Measurements from ENCODE around the gene ST13.

ST13 gene

GRCh38 chr22:40819599-40820140, 36.8 kb downstream of the ST13 start:
- Mint-ChIP-seq H3K9me3 (no peaks in the 10 kb centered on the region), H3K27me3 (no peaks in the 10 kb centered on the region), H3K36me3 (peaks cover 16 to 29% of the 10 kb centered on the region in 2 donors), H3K27ac (peak overlapping the region; percentile 95), H3K4me3 (peak overlapping the region; percentile 87 to 95), H3K4me1 (peaks cover 20 to 26% of the 10 kb centered on the region in 2 donors)
- DNase-seq (no peak), ATAC-seq (replicated peaks) (peak in 1 of 2 donors; percentile 16)

GRCh38 chr22:40818747-40819598, 37.5 kb downstream of the ST13 start, which contains the start of gene SLC25A17:
Gene SLC25A17, minus strand, starts transcription at chr22:40819346. Its CDS starts 98 bp downstream, at chr22:40819248.
- Mint-ChIP-seq H3K9me3 (no peaks in the 10 kb centered on the region), H3K27ac (peak within 1 kb of the TSS; percentile 95), H3K4me1 (peaks cover 23 to 26% of the 10 kb centered on the region in 2 donors), H3K27me3 (no peaks in the 10 kb centered on the region), H3K36me3 (peaks cover 19 to 35% of the 10 kb centered on the region in 2 donors), H3K4me3 (peak within 1 kb of the TSS; percentile 87 to 95)
- ATAC-seq (replicated peaks) (peak; percentile 91 to 93), DNase-seq (peak; percentile 69)

- no peaks in the 10 kb centered on the region for H3K9me3 Mint-ChIP-seq
- peaks cover 24 to 26% of the 10 kb centered on the region in 2 donors for H3K4me1 Mint-ChIP-seq
- H3K36me3 Mint-ChIP-seq: peaks cover 21 to 37% of the 10 kb centered on the region in 2 donors
- H3K27ac Mint-ChIP-seq: peak overlapping the region; percentile 95
- ATAC-seq (replicated peaks): no peak
- H3K27me3 Mint-ChIP-seq: no peaks in the 10 kb centered on the region
- peak overlapping the region; percentile 87 to 95 for H3K4me3 Mint-ChIP-seq
- no peak for DNase-seq
These were observed 38.2 kb downstream of the ST13 start for GRCh38 chr22:40818192-40818746.

GRCh38 chr22:40817737-40818136, 38.7 kb downstream of the ST13 start:
- H3K4me3 Mint-ChIP-seq: peak overlapping the region; percentile 87 to 95
- peak overlapping the region; percentile 95 for H3K27ac Mint-ChIP-seq
- H3K4me1 Mint-ChIP-seq: peaks cover 24 to 26% of the 10 kb centered on the region in 2 donors
- no peaks in the 10 kb centered on the region for H3K9me3 Mint-ChIP-seq
- no peak for ATAC-seq (replicated peaks)
- no peak for DNase-seq
- no peaks in the 10 kb centered on the region for H3K27me3 Mint-ChIP-seq
- peaks cover 21 to 36% of the 10 kb centered on the region in 2 donors for H3K36me3 Mint-ChIP-seq

GRCh38 chr22:40813912-40814315, 42.5 kb downstream of the ST13 start:
- Mint-ChIP-seq H3K27me3 (no peaks in the 10 kb centered on the region), H3K36me3 (peaks cover 26 to 45% of the 10 kb centered on the region in 2 donors), H3K4me3 (no peak overlapping the region), H3K9me3 (no peaks in the 10 kb centered on the region), H3K27ac (no peak overlapping the region), H3K4me1 (peaks cover 31 to 36% of the 10 kb centered on the region in 2 donors)
- no peak for DNase-seq
- no peak for ATAC-seq (replicated peaks)

- Mint-ChIP-seq H3K27me3 (no peaks in the 10 kb centered on the region), H3K4me1 (peaks cover 17 to 36% of the 10 kb centered on the region in 2 donors), H3K27ac (no peak overlapping the region), H3K4me3 (no peak overlapping the region), H3K9me3 (no peaks in the 10 kb centered on the region), H3K36me3 (peaks cover 12 to 40% of the 10 kb centered on the region in 2 donors)
- no peak for DNase-seq
- ATAC-seq (replicated peaks): no peak
These were observed 48.2 kb downstream of the ST13 start for GRCh38 chr22:40808018-40808841.

- Mint-ChIP-seq H3K4me3 (no peak overlapping the region), H3K4me1 (peaks cover 16 to 27% of the 10 kb centered on the region in 2 donors), H3K27me3 (no peaks in the 10 kb centered on the region), H3K36me3 (peaks cover 9 to 37% of the 10 kb centered on the region in 2 donors), H3K27ac (no peak overlapping the region), H3K9me3 (no peaks in the 10 kb centered on the region)
- ATAC-seq (replicated peaks) (no peak), DNase-seq (no peak)
These were observed 49.7 kb downstream of the ST13 start for GRCh38 chr22:40806711-40807110.

- H3K36me3 Mint-ChIP-seq: peaks cover 4 to 28% of the 10 kb centered on the region in 2 donors
- H3K4me3 Mint-ChIP-seq: no peak overlapping the region
- H3K9me3 Mint-ChIP-seq: no peaks in the 10 kb centered on the region
- ATAC-seq (replicated peaks): no peak
- no peak for DNase-seq
- no peak overlapping the region for H3K27ac Mint-ChIP-seq
- H3K4me1 Mint-ChIP-seq: peaks cover 11 to 17% of the 10 kb centered on the region in 2 donors
- H3K27me3 Mint-ChIP-seq: no peaks in the 10 kb centered on the region
These were observed 50.7 kb downstream of the ST13 start for GRCh38 chr22:40805699-40806203.

GRCh38 chr22:40805239-40805638, 51.2 kb downstream of the ST13 start:
- H3K4me3 Mint-ChIP-seq: no peak overlapping the region
- peaks cover 4 to 28% of the 10 kb centered on the region in 2 donors for H3K36me3 Mint-ChIP-seq
- ATAC-seq (replicated peaks): no peak
- peaks cover 11 to 16% of the 10 kb centered on the region in 2 donors for H3K4me1 Mint-ChIP-seq
- DNase-seq: no peak
- no peaks in the 10 kb centered on the region for H3K9me3 Mint-ChIP-seq
- no peaks in the 10 kb centered on the region for H3K27me3 Mint-ChIP-seq
- H3K27ac Mint-ChIP-seq: no peak overlapping the region

GRCh38 chr22:40803321-40803720, 53.1 kb downstream of the ST13 start:
- ATAC-seq (replicated peaks) (no peak), DNase-seq (no peak)
- Mint-ChIP-seq H3K4me3 (no peak overlapping the region), H3K4me1 (peaks cover 8 to 15% of the 10 kb centered on the region in 2 donors), H3K36me3 (peaks cover 4 to 28% of the 10 kb centered on the region in 2 donors), H3K27ac (no peak overlapping the region), H3K9me3 (no peaks in the 10 kb centered on the region), H3K27me3 (no peaks in the 10 kb centered on the region)

- no peaks in the 10 kb centered on the region for H3K27me3 Mint-ChIP-seq
- no peak for DNase-seq
- H3K4me1 Mint-ChIP-seq: peaks cover 3 to 4% of the 10 kb centered on the region in 2 donors
- no peak for ATAC-seq (replicated peaks)
- H3K4me3 Mint-ChIP-seq: no peak overlapping the region
- peaks cover 7 to 12% of the 10 kb centered on the region in 2 donors for H3K36me3 Mint-ChIP-seq
- no peaks in the 10 kb centered on the region for H3K9me3 Mint-ChIP-seq
- no peak overlapping the region for H3K27ac Mint-ChIP-seq
These were observed 57.4 kb downstream of the ST13 start for GRCh38 chr22:40799008-40799407.

GRCh38 chr22:40797427-40797826, 59.0 kb downstream of the ST13 start:
- Mint-ChIP-seq H3K4me3 (no peak overlapping the region), H3K4me1 (peaks cover 0 to 4% of the 10 kb centered on the region in 2 donors)
- no peak for ATAC-seq (replicated peaks)

GRCh38 chr22:40792451-40792850, 64.0 kb downstream of the ST13 start:
- peaks cover 6 to 18% of the 10 kb centered on the region in 2 donors for H3K4me1 Mint-ChIP-seq
- H3K9me3 Mint-ChIP-seq: no peaks in the 10 kb centered on the region
- no peak overlapping the region for H3K4me3 Mint-ChIP-seq
- H3K27ac Mint-ChIP-seq: no peak overlapping the region
- H3K36me3 Mint-ChIP-seq: peaks cover 27 to 42% of the 10 kb centered on the region in 2 donors
- ATAC-seq (replicated peaks) (no peak), DNase-seq (no peak)
- no peaks in the 10 kb centered on the region for H3K27me3 Mint-ChIP-seq

More at GRCh38 chr22:40797427-40797826, 59.0 kb downstream of the ST13 start:
- H3K9me3 Mint-ChIP-seq: no peaks in the 10 kb centered on the region
- DNase-seq: no peak
- no peak overlapping the region for H3K27ac Mint-ChIP-seq
- H3K36me3 Mint-ChIP-seq: peaks cover 16 to 21% of the 10 kb centered on the region in 2 donors
- H3K27me3 Mint-ChIP-seq: no peaks in the 10 kb centered on the region
